PFSK-1 (cell line): ENCODE measurements around the gene DENND6A.

Experiments used
- FOXP2 ChIP-seq: optimal IDR thresholded peaks from 2 replicates; pipeline ENCODE3; 2011; ENCODE audit warnings: borderline replicate concordance, control low read depth, inconsistent platforms; ENCODE audit not compliant: insufficient read depth; ENCODE audit errors: extremely low read length, extremely low read depth
- POLR2AphosphoS5 ChIP-seq: IDR thresholded peaks from 2 replicates; pipeline ENCODE4 v1.6.1; 2012; ENCODE audit warnings: low read depth, mild to moderate bottlenecking, control low read depth, low read length, moderate library complexity
- SIN3A ChIP-seq: IDR thresholded peaks from 2 replicates; pipeline ENCODE4 v1.6.1; 2012; ENCODE audit warnings: mild to moderate bottlenecking, low read length, moderate library complexity, borderline replicate concordance; ENCODE audit not compliant: insufficient read depth
- TAF1 ChIP-seq: IDR thresholded peaks from 2 replicates; pipeline ENCODE4 v1.6.1; 2012; ENCODE audit warnings: low read length, control low read depth, borderline replicate concordance; ENCODE audit not compliant: insufficient read depth
- TF ChIP-seq, protein P1 (sequence below), 2 experiments: IDR thresholded peaks; 2 replicates each; pipeline versions ENCODE4 v1.6.1 to v1.8.0; 2011 to 2012; ENCODE audit warnings: low read depth in 2 of 2, low read length in 2 of 2, control low read depth in 1 of 2, inconsistent platforms in 1 of 2, mild to moderate bottlenecking in 1 of 2, moderate library complexity in 1 of 2; ENCODE audit not compliant: insufficient read depth in 1 of 2

DNA sequence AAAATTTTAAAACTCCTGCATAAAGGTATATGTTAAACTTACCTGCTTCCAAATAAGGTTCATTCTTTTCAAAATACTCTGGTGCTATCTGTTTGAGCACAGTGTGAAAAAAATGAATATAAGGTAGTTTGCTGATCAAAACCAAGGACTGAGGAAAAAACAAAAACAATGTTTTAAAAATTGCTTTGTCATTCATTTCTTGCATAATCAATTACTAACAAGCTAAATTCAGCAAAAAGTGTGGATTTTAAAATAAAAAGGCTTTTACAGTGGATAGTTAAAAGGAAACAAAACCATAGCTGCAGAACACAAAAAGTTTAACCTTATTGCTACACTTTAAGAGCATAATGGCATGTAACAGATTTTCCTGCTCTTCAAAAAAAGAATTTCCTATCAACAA, 31.5 kb downstream of the DENND6A start:
- TF ChIP-seq TAF1 (no peak), POLR2AphosphoS5 (no peak), SIN3A (no peak), FOXP2 (no peak)
- TF ChIP-seq, protein P1, sequence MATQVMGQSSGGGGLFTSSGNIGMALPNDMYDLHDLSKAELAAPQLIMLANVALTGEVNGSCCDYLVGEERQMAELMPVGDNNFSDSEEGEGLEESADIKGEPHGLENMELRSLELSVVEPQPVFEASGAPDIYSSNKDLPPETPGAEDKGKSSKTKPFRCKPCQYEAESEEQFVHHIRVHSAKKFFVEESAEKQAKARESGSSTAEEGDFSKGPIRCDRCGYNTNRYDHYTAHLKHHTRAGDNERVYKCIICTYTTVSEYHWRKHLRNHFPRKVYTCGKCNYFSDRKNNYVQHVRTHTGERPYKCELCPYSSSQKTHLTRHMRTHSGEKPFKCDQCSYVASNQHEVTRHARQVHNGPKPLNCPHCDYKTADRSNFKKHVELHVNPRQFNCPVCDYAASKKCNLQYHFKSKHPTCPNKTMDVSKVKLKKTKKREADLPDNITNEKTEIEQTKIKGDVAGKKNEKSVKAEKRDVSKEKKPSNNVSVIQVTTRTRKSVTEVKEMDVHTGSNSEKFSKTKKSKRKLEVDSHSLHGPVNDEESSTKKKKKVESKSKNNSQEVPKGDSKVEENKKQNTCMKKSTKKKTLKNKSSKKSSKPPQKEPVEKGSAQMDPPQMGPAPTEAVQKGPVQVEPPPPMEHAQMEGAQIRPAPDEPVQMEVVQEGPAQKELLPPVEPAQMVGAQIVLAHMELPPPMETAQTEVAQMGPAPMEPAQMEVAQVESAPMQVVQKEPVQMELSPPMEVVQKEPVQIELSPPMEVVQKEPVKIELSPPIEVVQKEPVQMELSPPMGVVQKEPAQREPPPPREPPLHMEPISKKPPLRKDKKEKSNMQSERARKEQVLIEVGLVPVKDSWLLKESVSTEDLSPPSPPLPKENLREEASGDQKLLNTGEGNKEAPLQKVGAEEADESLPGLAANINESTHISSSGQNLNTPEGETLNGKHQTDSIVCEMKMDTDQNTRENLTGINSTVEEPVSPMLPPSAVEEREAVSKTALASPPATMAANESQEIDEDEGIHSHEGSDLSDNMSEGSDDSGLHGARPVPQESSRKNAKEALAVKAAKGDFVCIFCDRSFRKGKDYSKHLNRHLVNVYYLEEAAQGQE (IDR thresholded peaks at IDR 0.05; ENCODE audit: insufficient read depth in 1 of 2, low read depth in 2 of 2, low read length in 2 of 2) = no peak
